Measurements from ENCODE around the gene CHI3L1.
A peak's percentile ranks its signal among the peaks of the same experiment; 100 is the strongest.
"Not testable (repeated sequence)": the region's sequence is repeated elsewhere in the genome, so short reads cannot be mapped to it uniquely, and the experiment has no call there.

The CHI3L1 gene

DNA sequence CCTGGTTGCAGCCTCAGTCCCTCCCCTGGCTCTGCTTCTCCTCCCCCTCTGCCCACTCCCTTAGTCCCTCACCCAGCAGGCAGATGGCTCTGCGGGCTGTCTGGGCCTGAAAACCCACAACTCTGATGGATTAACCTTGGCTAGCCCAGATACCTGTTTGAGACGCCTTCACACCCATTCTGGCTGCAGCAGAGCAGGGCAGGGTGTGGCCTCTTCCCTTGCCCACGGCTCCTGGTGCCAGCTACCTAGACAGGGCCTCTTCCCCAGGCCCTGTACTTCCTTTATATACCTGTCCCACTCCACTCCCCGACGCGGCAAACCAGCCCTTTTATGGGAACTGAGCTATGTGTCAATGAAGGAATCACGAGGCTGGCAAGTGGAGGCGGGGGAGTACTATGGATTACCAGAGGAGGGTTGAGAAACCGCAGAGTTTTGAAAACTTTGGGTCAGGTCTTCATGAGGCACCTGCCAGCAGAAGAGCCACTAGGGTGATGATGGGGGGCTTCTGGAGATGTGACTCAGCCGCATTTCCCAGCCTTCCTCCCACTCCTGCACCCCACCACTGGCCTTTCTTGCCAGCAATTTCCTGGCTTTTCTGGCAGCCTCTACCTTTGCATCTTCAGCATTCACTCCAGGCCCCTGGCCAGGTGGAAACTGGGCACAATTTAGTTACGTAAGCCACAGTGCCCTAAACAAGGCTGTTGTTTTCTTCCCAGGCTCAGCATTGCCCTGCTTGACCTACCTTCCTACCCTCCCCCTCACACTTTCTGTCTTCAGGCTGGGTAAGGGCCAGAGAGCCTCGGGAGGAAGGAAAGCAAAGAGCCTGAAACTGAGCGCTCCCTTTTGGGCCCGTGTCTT lies at the start of gene CHI3L1:
CHI3L1 (minus strand) TSS at position 259 of the 858 bp plus-strand sequence; CDS start at position 178, 81 bp downstream.
- H3K27ac Mint-ChIP-seq, result no peak within 1 kb of the TSS
- no peak for DNase-seq (ENCODE audit: low spot score in 2 of 2)
- no peaks in the 10 kb centered on the region for H3K4me1 Mint-ChIP-seq
- H3K4me3 Mint-ChIP-seq, result no peak within 1 kb of the TSS
- no peaks in the 10 kb centered on the region for H3K36me3 Mint-ChIP-seq
- ATAC-seq, result no peak
- H3K9me3 Mint-ChIP-seq, result no peaks in the 10 kb centered on the region

DNA sequence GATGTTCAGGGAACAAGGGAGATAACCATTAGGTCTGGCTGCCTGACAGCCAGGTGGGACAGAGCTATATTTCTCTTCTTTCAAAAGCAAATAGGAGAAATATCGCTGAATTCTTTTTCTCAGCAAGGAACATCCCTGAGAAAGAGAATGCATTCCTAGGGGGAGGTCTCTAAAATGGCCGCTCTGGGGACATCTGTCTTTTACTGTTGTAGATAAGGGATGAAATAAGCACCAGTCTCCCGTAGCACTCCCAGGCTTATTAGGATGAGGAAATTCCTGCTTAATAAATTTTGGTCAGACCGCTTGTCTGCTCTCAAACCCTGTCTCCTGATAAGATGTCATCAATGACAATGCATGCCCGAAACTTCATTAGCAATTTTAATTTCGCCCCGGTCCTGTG lies 48.4 kb upstream of the CHI3L1 start:
- not testable (repeated sequence) for DNase-seq (ENCODE audit: low spot score in 2 of 2); H3K4me3 Mint-ChIP-seq; H3K27ac Mint-ChIP-seq; H3K36me3 Mint-ChIP-seq; ATAC-seq; H3K4me1 Mint-ChIP-seq
- H3K9me3 Mint-ChIP-seq, result peaks cover 23% of the 10 kb centered on the region

DNA sequence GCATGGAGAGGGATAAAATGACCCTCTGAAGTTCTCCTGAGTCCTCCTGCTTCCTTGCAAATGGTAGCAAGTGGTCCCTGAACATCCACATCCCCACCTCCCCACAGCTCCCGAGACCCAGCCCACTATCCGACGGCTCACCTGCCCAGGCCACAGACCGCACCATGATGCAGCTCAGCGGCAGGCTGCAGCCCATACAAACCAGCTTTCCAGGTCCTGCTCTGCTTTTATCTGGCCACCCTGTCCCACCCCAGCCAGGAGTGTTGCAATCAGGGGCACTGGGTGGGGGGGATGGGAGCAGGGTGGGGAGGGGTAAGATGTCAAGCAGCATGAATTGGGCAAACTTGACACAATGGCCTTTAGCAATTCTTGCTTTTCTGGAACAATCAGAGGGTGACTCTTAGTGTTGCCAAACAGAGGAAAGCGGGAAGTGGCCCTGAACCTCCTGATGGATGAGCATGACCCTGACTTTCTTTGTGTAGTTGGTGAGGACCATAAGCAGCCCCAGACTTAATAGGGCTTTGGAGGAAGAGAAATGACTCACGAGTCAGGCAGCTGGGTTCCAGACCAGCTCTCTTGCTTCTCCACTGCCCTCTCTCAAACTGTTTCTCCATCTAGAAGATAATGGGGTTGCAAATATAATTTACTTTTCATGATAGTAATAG lies 43.1 kb upstream of the CHI3L1 start, which contains the start of gene CHIT1:
CHIT1 (minus strand) TSS at position 203 of the 665 bp plus-strand sequence; CDS start at position 166, 37 bp downstream.
- no peak for ATAC-seq
- Mint-ChIP-seq H3K27ac (no peak within 1 kb of the TSS), H3K4me3 (no peak within 1 kb of the TSS), H3K36me3 (no peaks in the 10 kb centered on the region), H3K9me3 (peaks cover 7% of the 10 kb centered on the region), H3K4me1 (no peaks in the 10 kb centered on the region)
- DNase-seq (ENCODE audit: low spot score in 2 of 2), result no peak

DNA sequence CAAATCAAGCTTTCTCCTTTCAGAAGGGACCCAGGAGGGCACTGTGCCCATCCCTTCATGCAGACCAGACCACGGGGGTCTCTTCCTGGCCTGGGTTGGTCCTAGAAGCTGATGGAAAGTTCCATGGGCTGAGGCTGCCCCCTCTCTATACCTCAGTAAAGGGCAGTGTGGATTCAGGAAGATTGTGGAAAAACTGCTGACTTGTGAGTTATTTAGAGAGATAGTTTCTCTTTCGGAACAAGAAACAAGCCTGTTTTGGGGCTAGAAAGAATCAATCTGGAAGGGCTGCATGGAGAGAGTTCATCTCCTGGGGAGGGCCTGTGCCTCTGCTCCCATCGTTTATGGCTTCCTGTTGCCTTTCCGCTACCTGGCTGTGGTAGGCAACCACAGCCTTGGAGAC lies 42.2 kb upstream of the CHI3L1 start:
- Mint-ChIP-seq H3K36me3 (no peaks in the 10 kb centered on the region), H3K27ac (no peak overlapping the region), H3K4me3 (no peak overlapping the region), H3K9me3 (peaks cover under 1% of the 10 kb centered on the region), H3K4me1 (no peaks in the 10 kb centered on the region)
- ATAC-seq (no peak), DNase-seq (ENCODE audit: low spot score in 2 of 2) (no peak)

- no peak overlapping the region for H3K4me3 Mint-ChIP-seq
- H3K27ac Mint-ChIP-seq, result no peak overlapping the region
- H3K36me3 Mint-ChIP-seq, result no peaks in the 10 kb centered on the region
- ATAC-seq, result no peak
- no peaks in the 10 kb centered on the region for H3K9me3 Mint-ChIP-seq
- DNase-seq (ENCODE audit: low spot score in 2 of 2), result no peak
- H3K4me1 Mint-ChIP-seq, result no peaks in the 10 kb centered on the region
These were observed 41.0 kb upstream of the CHI3L1 start for GRCh38 chr1:203227371-203228083.

- Mint-ChIP-seq H3K36me3 (no peaks in the 10 kb centered on the region), H3K4me3 (no peak overlapping the region), H3K27ac (no peak overlapping the region), H3K4me1 (no peaks in the 10 kb centered on the region), H3K9me3 (no peaks in the 10 kb centered on the region)
- ATAC-seq, result no peak
- DNase-seq (ENCODE audit: low spot score in 2 of 2), result no peak
These were observed 38.6 kb upstream of the CHI3L1 start for GRCh38 chr1:203225071-203225470.

- H3K27ac Mint-ChIP-seq, result no peak overlapping the region
- no peaks in the 10 kb centered on the region for H3K36me3 Mint-ChIP-seq
- ATAC-seq (no peak), DNase-seq (ENCODE audit: low spot score in 2 of 2) (no peak)
- H3K4me3 Mint-ChIP-seq, result no peak overlapping the region
- H3K4me1 Mint-ChIP-seq, result no peaks in the 10 kb centered on the region
- H3K9me3 Mint-ChIP-seq, result no peaks in the 10 kb centered on the region
These were observed 36.7 kb upstream of the CHI3L1 start for GRCh38 chr1:203223012-203223775.

DNA sequence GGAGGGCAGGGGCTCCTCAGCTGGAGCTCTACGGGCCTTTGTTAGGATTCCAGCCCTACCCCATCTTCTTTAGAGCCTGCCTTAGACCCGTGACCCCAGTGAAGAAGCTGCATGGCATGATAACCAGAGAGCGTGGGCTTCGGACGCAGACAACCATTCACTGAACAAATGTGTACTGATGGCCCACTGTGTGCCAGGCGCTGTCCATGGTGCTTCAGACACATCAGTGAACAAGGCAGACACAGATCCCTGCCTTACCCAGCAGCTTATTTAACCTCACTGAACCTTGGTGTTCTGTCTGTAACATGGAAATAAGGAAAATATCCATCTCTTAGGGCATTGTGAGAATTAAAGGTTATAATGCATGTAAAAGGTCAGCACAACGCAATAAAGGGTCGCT lies 33.4 kb upstream of the CHI3L1 start:
- no peaks in the 10 kb centered on the region for H3K36me3 Mint-ChIP-seq
- DNase-seq (ENCODE audit: low spot score in 2 of 2) (no peak), ATAC-seq (no peak)
- no peak overlapping the region for H3K27ac Mint-ChIP-seq
- H3K9me3 Mint-ChIP-seq, result no peaks in the 10 kb centered on the region
- no peak overlapping the region for H3K4me3 Mint-ChIP-seq
- H3K4me1 Mint-ChIP-seq, result peaks cover 6% of the 10 kb centered on the region

GRCh38 chr1:203219171-203219570 lies 32.7 kb upstream of the CHI3L1 start:
- Mint-ChIP-seq H3K4me3 (no peak overlapping the region), H3K4me1 (peaks cover 6% of the 10 kb centered on the region), H3K9me3 (no peaks in the 10 kb centered on the region), H3K27ac (no peak overlapping the region), H3K36me3 (no peaks in the 10 kb centered on the region)
- ATAC-seq, result no peak
- DNase-seq (ENCODE audit: low spot score in 2 of 2), result no peak

- Mint-ChIP-seq H3K27ac (no peak overlapping the region), H3K36me3 (no peaks in the 10 kb centered on the region), H3K4me1 (peaks cover 6% of the 10 kb centered on the region), H3K9me3 (no peaks in the 10 kb centered on the region), H3K4me3 (no peak overlapping the region)
- no peak for ATAC-seq
- DNase-seq (ENCODE audit: low spot score in 2 of 2), result no peak
These were observed 31.2 kb upstream of the CHI3L1 start for GRCh38 chr1:203217668-203218067.

DNA sequence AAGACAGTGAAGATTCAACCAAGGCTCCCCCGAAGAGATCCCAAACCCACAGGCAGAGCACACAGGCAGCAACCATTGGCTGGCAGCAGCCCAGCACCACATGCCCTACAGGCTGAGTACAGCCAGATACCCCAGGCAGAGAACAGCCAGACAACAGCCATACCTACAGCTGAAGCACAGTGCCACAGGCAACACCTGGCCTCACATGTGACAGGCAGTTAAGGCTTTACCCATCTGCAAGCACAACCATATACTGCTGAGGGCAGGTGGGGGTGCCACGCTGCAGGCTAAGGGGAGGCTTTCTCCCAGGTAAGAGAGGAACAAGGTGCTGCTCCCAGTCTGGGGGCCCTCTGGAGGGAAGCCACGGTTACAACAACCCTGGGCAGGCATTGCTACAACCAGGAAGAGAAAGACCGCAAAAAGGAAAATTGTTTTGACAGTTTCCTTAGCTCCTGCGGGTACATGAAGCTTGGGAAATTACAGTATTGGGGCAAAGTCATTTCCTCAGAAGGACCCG lies 30.7 kb upstream of the CHI3L1 start:
- H3K36me3 Mint-ChIP-seq, result no peaks in the 10 kb centered on the region
- no peaks in the 10 kb centered on the region for H3K9me3 Mint-ChIP-seq
- DNase-seq (ENCODE audit: low spot score in 2 of 2) (no peak), ATAC-seq (peak; percentile 14)
- H3K27ac Mint-ChIP-seq, result no peak overlapping the region
- peaks cover 6% of the 10 kb centered on the region for H3K4me1 Mint-ChIP-seq
- H3K4me3 Mint-ChIP-seq, result no peak overlapping the region

DNA sequence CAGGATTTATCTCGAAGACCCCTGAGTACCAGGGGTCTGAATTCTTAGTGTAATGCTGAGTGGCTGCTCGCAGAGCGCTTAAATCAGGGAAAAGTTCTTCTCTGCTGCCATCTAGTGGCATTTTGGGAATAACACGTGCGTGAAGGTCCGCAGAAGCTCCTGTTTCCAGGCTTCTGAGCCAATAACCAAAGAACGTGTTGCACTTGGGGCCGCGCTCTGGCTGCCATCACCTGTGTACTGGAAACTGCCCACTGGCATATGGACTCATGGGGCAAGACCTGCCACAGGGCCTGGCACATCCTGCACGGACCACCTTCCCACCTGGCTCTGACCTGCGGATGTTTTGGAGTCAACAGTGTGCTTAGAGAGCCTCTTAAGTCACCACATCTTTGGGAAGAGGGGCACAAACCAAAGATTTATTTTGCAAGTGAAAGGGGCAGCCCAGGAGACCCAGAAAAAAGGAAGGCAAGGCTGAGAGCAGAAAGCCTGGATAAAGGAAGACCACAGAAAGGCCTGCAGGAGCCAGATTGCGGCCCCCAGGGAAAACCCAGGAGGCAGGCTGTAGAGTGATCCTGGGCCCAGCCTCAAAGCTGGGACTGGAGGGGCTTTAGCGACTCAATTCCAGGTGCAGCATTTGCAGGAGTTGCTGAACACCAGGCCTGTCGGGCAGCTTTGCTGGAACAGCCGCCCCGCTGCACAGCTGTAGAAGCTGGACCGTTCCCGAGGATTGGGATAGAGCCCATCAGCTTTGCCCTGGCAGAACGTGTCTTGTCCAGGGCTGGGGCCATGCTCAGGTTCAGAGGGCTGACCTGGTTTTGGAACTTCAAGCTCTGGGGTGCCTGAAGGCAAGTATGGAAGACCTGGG lies 30.0 kb upstream of the CHI3L1 start:
- ATAC-seq, result peak; percentile 57
- no peaks in the 10 kb centered on the region for H3K36me3 Mint-ChIP-seq

DNA sequence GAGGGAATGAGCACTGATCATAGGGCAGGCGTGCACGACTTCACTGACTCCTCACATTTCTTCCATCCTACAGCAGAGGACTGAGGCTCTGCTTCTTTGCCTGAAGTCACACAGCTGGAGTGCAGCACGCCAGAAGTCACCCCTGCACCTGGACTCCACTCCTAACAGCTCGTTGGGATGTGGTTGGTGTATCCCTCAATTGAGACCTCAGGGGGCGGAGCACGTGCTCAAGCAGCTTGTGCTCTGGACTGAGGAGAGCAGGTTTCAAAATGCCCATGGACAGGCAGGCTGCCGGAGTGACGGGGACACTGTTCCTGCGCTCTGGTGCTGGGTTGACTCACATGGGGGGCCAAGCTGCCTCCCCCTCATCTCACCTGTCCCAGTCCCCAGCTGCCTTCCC lies 29.1 kb upstream of the CHI3L1 start:
- Mint-ChIP-seq H3K4me3 (no peak overlapping the region), H3K9me3 (no peaks in the 10 kb centered on the region), H3K36me3 (no peaks in the 10 kb centered on the region), H3K4me1 (peaks cover 6% of the 10 kb centered on the region), H3K27ac (no peak overlapping the region)
- no peak for DNase-seq (ENCODE audit: low spot score in 2 of 2)
- no peak for ATAC-seq

More for the DNA sequence above, 30.0 kb upstream of the CHI3L1 start:
- Mint-ChIP-seq H3K9me3 (no peaks in the 10 kb centered on the region), H3K4me3 (no peak overlapping the region), H3K4me1 (peaks cover 6% of the 10 kb centered on the region), H3K27ac (no peak overlapping the region)
- DNase-seq (ENCODE audit: low spot score in 2 of 2), result peak; percentile 46 to 78

GRCh38 chr1:203214871-203215270 lies 28.4 kb upstream of the CHI3L1 start:
- DNase-seq (ENCODE audit: low spot score in 2 of 2) (no peak), ATAC-seq (no peak)
- Mint-ChIP-seq H3K27ac (no peak overlapping the region), H3K36me3 (no peaks in the 10 kb centered on the region), H3K4me3 (no peak overlapping the region), H3K4me1 (peaks cover 6% of the 10 kb centered on the region), H3K9me3 (no peaks in the 10 kb centered on the region)

Data from stimulated activated effector memory CD8-positive, alpha-beta T cell treated with anti-CD3 and anti-CD28 coated beads, Interleukin-12 subunit alpha, Interleukin-12 subunit beta, amount 100 ng/mL, for 72 hours (primary cell).